GM23338 (cell line): Measurements from ENCODE around the gene PTPRH.

ENCODE experiments used
- EZH2 ChIP-seq: fragments of 200-600 bp; sonication (generic); IDR thresholded peaks from one replicate; pipeline ENCODE4 v1.8.0; 2017; ENCODE audit warnings: antibody characterized with exemption, mild to moderate bottlenecking, low read depth; ENCODE audit not compliant: unreplicated experiment
- TF ChIP-seq, protein P1 (sequence below), 2 experiments: fragments of 200-600 bp in 1 of 2; sonication (generic) in 1 of 2; conservative IDR thresholded peaks; 2 replicates each; pipeline versions ENCODE4 v1.5.1 to v1.6.1; 2016 to 2017; ENCODE audit warnings: antibody characterized with exemption in 2 of 2, low read depth in 2 of 2, mild to moderate bottlenecking in 2 of 2, moderate library complexity in 1 of 2

DNA sequence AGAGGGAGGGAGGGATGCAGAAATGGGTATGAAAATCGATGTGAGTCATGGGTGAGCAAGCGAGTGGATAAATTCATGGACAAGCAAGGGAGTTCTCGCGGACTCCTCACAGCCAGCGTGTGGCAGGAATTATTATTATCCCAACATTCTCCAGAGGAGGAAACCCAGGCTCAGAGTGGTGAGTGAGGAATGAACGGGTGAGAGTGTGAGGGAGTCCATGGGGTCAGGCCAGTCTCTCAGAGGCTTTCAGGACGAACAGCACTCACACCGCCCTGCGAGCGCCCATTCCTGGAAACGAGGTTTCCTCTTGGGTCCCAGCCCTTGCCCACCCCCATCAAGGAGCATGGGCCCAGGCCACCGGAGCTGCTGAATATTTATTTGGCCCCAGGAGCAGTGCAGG lies 36.6 kb downstream of the PTPRH start:
- no peak for TF ChIP-seq EZH2
- TF ChIP-seq, protein P1, sequence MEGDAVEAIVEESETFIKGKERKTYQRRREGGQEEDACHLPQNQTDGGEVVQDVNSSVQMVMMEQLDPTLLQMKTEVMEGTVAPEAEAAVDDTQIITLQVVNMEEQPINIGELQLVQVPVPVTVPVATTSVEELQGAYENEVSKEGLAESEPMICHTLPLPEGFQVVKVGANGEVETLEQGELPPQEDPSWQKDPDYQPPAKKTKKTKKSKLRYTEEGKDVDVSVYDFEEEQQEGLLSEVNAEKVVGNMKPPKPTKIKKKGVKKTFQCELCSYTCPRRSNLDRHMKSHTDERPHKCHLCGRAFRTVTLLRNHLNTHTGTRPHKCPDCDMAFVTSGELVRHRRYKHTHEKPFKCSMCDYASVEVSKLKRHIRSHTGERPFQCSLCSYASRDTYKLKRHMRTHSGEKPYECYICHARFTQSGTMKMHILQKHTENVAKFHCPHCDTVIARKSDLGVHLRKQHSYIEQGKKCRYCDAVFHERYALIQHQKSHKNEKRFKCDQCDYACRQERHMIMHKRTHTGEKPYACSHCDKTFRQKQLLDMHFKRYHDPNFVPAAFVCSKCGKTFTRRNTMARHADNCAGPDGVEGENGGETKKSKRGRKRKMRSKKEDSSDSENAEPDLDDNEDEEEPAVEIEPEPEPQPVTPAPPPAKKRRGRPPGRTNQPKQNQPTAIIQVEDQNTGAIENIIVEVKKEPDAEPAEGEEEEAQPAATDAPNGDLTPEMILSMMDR (conservative IDR thresholded peaks at IDR 0.05; ENCODE audit: low read depth in 2 of 2) = no peak
